MG63 (cell line): ENCODE data around the gene PHTF1. TPM values are rescaled to one million over a fixed set of nuclear protein-coding genes. Genes with fewer than 3 reads are reported as not detected.

Experiments used
- DNase-seq: peaks from one replicate; pipeline ENCODE4 v3.0.0-alpha.2; 2020
- H3K27me3 ChIP-seq: fragments of 250-450 bp; sonication (Bioruptor Pico); 2 replicates; pipeline ENCODE4 v1.5.1; 2020; ENCODE audit warnings: mild to moderate bottlenecking, moderate library complexity
- H3K36me3 ChIP-seq: fragments of 250-450 bp; sonication (Bioruptor Pico); 2 replicates; pipeline ENCODE4 v1.5.1; 2020; ENCODE audit warnings: mild to moderate bottlenecking, moderate library complexity
- H3K4me3 ChIP-seq: fragments of 250-450 bp; sonication (Bioruptor Pico); 2 replicates; pipeline ENCODE4 v1.5.1; 2020; ENCODE audit warnings: mild to moderate bottlenecking, moderate library complexity
- H3K9me3 ChIP-seq: fragments of 250-450 bp; sonication (Bioruptor Pico); 2 replicates; pipeline ENCODE4 v1.5.1; 2020; ENCODE audit warnings: mild to moderate bottlenecking, moderate library complexity
- total RNA-seq: library from RNA; depleted of rRNA; stranded (reverse); fragments of >200 nt; shearing (Covaris generic); gene quantifications from 2 replicates; pipeline ENCODE4 v1.2.3, GENCODE V29; 2014; ENCODE audit warnings: low replicate concordance; rRNA removed

PHTF1 gene
- total RNA-seq, 1 experiment from 2014 or later = 25.0 TPM

DNA sequence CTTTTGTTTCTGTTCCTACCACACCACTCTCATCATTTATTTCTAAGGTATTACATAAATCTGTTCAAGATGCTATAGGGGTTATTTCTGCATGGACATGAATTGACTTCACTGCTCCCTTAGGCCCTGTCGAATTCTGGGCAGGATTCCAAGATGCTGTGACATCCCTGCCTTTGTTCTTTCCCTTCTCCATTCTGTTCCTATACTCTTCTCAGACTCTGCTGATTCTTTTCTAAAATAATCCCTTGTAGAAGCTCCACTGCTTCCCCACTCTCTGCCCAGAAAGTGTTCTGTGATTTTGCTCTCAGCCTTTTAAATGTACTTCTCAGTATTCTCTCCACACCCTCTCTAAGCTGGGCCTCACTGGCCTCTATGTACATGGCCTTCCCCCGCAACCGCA lies 99.2 kb downstream of the PHTF1 start:
- H3K27me3 ChIP-seq = no peaks in the 10 kb centered on the region
- no peak for DNase-seq
- peaks cover 18% of the 10 kb centered on the region for H3K36me3 ChIP-seq
- H3K4me3 ChIP-seq = no peak overlapping the region
- no peaks in the 10 kb centered on the region for H3K9me3 ChIP-seq

DNA sequence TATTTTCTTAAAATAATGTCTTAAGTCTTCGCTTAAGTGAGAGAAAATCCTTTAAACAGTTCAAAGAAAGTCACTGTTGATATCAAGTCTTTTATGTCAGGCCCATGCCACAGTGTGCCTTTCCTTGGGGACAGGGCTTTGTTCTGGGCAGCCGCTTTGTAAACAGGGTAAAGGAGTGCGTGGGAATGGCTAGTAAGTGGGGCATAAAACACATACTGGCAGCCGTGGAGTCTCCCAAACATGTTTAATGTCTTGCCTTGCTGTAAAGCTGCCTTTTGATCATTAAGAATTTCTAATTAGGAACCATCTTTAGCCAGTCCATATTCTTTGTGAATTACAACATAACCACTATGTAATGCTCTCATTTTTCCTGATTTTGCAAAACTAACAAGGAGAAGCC lies 99.7 kb downstream of the PHTF1 start:
- DNase-seq = no peak
- no peak overlapping the region for H3K4me3 ChIP-seq

DNA sequence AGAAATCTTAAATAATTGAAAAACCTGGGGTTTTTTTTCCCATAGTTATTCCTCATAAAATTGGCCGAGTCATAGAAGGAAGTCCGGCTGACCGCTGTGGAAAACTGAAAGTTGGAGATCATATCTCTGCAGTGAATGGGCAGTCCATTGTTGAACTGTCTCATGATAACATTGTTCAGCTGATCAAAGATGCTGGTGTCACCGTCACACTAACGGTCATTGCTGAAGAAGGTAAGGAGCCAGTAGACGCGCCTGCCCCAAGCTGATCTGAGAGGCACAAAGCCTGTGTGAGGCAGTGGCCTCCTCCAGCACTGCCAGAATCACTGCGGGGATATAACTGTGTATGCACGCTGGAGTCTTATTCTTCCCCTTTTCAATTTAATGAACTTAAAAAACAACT lies 100.3 kb downstream of the PHTF1 start:
- H3K4me3 ChIP-seq = no peak overlapping the region
- peaks cover 17% of the 10 kb centered on the region for H3K36me3 ChIP-seq
- no peak for DNase-seq
- no peaks in the 10 kb centered on the region for H3K27me3 ChIP-seq
- no peaks in the 10 kb centered on the region for H3K9me3 ChIP-seq

More for the DNA sequence above, 99.7 kb downstream of the PHTF1 start:
- Histone ChIP-seq H3K36me3 (peaks cover 18% of the 10 kb centered on the region), H3K27me3 (no peaks in the 10 kb centered on the region), H3K9me3 (no peaks in the 10 kb centered on the region)

DNA sequence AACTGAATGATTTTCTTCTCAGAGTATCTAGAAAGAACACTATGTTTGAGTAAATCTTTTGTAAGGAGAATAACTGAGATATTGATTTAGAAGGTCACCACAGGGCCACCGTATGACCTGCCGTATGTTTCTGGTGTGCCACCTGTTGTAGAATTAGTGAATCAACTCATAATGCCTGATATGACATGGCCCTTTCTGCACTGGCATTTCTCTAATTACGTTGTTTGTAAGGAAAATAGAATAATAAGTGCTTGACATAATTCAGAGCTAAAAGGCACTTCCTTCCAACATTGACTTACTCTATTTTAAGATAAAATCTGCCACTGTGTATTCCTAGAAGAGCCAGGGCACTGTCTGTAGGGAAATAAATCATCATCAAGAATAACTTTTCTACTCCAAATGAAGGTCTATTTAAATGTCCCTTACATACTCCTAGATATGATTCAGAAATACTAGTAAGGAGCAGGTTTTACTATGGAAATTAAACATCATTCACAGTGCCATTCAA lies 101.7 kb downstream of the PHTF1 start:
- Histone ChIP-seq H3K4me3 (no peak overlapping the region), H3K9me3 (no peaks in the 10 kb centered on the region), H3K27me3 (no peaks in the 10 kb centered on the region), H3K36me3 (peaks cover 15% of the 10 kb centered on the region)
- no peak for DNase-seq

- Histone ChIP-seq H3K4me3 (no peak overlapping the region), H3K9me3 (no peaks in the 10 kb centered on the region), H3K36me3 (peaks cover 13% of the 10 kb centered on the region), H3K27me3 (no peaks in the 10 kb centered on the region)
- no peak for DNase-seq
Measured at GRCh38 chr1:113657126-113657525, 102.2 kb downstream of the PHTF1 start.

GRCh38 chr1:113654883-113655282 lies 104.4 kb downstream of the PHTF1 start:
- H3K36me3 ChIP-seq = peaks cover 13% of the 10 kb centered on the region
- H3K9me3 ChIP-seq = no peaks in the 10 kb centered on the region
- H3K4me3 ChIP-seq = no peak overlapping the region
- H3K27me3 ChIP-seq = no peaks in the 10 kb centered on the region
- DNase-seq = no peak

DNA sequence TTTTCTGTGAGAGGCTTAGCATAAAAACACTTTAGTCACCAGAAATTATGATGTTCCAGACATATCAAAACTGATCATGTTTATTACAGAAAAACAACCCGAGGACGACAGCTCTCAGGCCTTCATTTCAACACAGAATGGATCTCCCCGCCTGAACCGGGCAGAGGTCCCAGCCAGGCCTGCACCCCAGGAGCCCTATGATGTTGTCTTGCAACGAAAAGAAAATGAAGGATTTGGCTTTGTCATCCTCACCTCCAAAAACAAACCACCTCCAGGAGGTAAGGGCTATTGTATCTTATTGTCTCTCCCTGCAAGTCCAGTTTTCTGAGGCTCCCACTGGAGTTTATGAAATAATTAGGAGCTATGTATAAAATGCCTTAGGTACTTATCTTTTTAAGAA lies 105.5 kb downstream of the PHTF1 start:
- no peaks in the 10 kb centered on the region for H3K27me3 ChIP-seq
- DNase-seq = no peak
- H3K4me3 ChIP-seq = no peak overlapping the region
- peaks cover 13% of the 10 kb centered on the region for H3K36me3 ChIP-seq
- no peaks in the 10 kb centered on the region for H3K9me3 ChIP-seq

DNA sequence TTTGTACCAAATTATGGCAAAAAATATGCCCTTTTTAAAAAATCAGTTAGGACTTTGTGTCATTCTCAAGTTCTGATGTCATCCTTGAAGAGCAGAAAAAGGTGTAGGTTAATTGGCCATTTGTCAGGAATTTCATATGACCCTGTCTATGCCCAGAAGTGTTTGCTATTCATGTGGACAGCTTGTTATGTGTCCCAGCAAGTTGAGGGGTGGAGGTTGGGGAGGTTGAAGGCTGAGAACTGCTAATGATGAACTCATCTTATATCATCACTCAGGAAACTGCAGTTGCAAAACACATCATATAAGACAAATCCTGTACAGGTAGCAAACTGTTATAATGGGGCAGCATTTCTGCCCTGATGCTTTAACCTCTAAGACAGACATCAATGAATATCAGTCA lies 106.5 kb downstream of the PHTF1 start:
- no peak for DNase-seq
- peaks cover 14% of the 10 kb centered on the region for H3K36me3 ChIP-seq
- no peaks in the 10 kb centered on the region for H3K27me3 ChIP-seq
- no peak overlapping the region for H3K4me3 ChIP-seq
- H3K9me3 ChIP-seq = no peaks in the 10 kb centered on the region

- Histone ChIP-seq H3K27me3 (no peaks in the 10 kb centered on the region), H3K36me3 (peaks cover 19% of the 10 kb centered on the region), H3K4me3 (no peak overlapping the region), H3K9me3 (no peaks in the 10 kb centered on the region)
- no peak for DNase-seq
Measured at GRCh38 chr1:113648478-113648877, 110.8 kb downstream of the PHTF1 start.

GRCh38 chr1:113647164-113647563 lies 112.1 kb downstream of the PHTF1 start:
- no peaks in the 10 kb centered on the region for H3K27me3 ChIP-seq
- no peak overlapping the region for H3K4me3 ChIP-seq
- no peaks in the 10 kb centered on the region for H3K9me3 ChIP-seq
- DNase-seq = peak; percentile 68
- H3K36me3 ChIP-seq = peaks cover 22% of the 10 kb centered on the region

Other genes with a start within 250 kb of the PHTF1 start
- gene RSBN1, start 53.0 kb upstream of the PHTF1 start, total RNA-seq = 6.9 and 40.7 TPM in 2 replicates
- gene PTPN22, start 112.2 kb upstream of the PHTF1 start, total RNA-seq = not detected in 2 replicates
- 0.03 and 1.2 TPM in 2 replicates for gene BCL2L15, start 128.1 kb upstream of the PHTF1 start, total RNA-seq
- 12.3 and 12.7 TPM in 2 replicates for gene AP4B1, start 145.3 kb upstream of the PHTF1 start, total RNA-seq
- gene DCLRE1B, start 145.8 kb upstream of the PHTF1 start, total RNA-seq = 11.6 and 11.8 TPM in 2 replicates
- gene HIPK1, start 169.8 kb upstream of the PHTF1 start, total RNA-seq = 8.5 and 14.3 TPM in 2 replicates
- 2.2 and 2.7 TPM in 2 replicates for gene OLFML3, start 220.0 kb upstream of the PHTF1 start, total RNA-seq